Esophagus muscularis mucosa (tissue), 4 donors: ENCODE data around the gene PARP6. TPM values are rescaled to one million over a fixed set of nuclear protein-coding genes. Genes with fewer than 3 reads are reported as not detected.
"Not testable (repeated sequence)": the region's sequence is repeated elsewhere in the genome, so short reads cannot be mapped to it uniquely, and the experiment has no call there.

ENCODE experiments used
- DNase-seq: peaks from one replicate; pipeline ENCODE4 v3.0.0-alpha.2; 2017; ENCODE audit errors: extremely low spot score
- H3K27ac ChIP-seq, 4 donors: fragments of 200-600 bp; sonication (generic); replicated peaks in 1 of 4; 1 replicate in 3 of 4; 2 replicates in 1 of 4; pipeline ENCODE4 v1.5.1; 2016 to 2019; ENCODE audit warnings: mild to moderate bottlenecking in 1 of 4
- H3K27me3 ChIP-seq, 4 donors: fragments of 200-600 bp; sonication (generic); one replicate each; pipeline versions ENCODE4 v1.5.1 to v1.6.0; 2016 to 2019
- H3K36me3 ChIP-seq, 4 donors: fragments of 200-600 bp; sonication (generic); one replicate each; pipeline ENCODE4 v1.5.1; 2016 to 2019
- H3K4me1 ChIP-seq, 4 donors: fragments of 200-600 bp; sonication (generic); one replicate each; pipeline ENCODE4 v1.5.1; 2016 to 2019
- H3K4me3 ChIP-seq, 4 donors: fragments of 200-600 bp; sonication (generic); 1 replicate in 2 of 4; 2 replicates in 2 of 4; pipeline ENCODE4 v1.5.1; 2016 to 2019; ENCODE audit warnings: mild to moderate bottlenecking in 4 of 4, moderate library complexity in 1 of 4
- H3K9me3 ChIP-seq, 4 donors: fragments of 200-600 bp; sonication (generic); 1 replicate in 3 of 4; 2 replicates in 1 of 4; pipeline ENCODE4 v1.5.1; 2016 to 2019
- CTCF ChIP-seq, 3 experiments: fragments of 200-600 bp in 2 of 3; fragments of 450-650 bp in 1 of 3; sonication (generic) in 2 of 3; IDR thresholded peaks; one replicate each; pipeline ENCODE4 v1.5.1; 2017 to 2019; ENCODE audit warnings: antibody characterized with exemption in 3 of 3, mild to moderate bottlenecking in 2 of 3, moderate library complexity in 1 of 3
- EP300 ChIP-seq: sonication (generic); formaldehyde crosslinking; IDR thresholded peaks from one replicate; pipeline ENCODE4 v1.6.1; 2017; ENCODE audit warnings: antibody characterized with exemption
- POLR2A ChIP-seq: fragments of 450-650 bp; IDR thresholded peaks from one replicate; pipeline ENCODE4 v1.6.1; 2017; ENCODE audit warnings: antibody characterized with exemption, moderate library complexity, mild to moderate bottlenecking, low read depth
- POLR2AphosphoS5 ChIP-seq, 2 donors: sonication (generic); formaldehyde crosslinking; IDR thresholded peaks; one replicate each; pipeline ENCODE4 v1.6.1; 2017; ENCODE audit warnings: antibody characterized with exemption in 2 of 2
- WGBS: methylation state at CpG from one replicate; pipeline ENCODE4 v1.1.5; 2018; 5-methylcytosine and 5-hydroxymethylcytosine counted together
- intact Hi-C: fragments of 100-400 bp; cut with DNase I; formaldehyde crosslinking; loops from one replicate; pipeline ENCODE4 v1.15.1; 2023
- total RNA-seq, 4 donors: library from RNA; depleted of rRNA; stranded (reverse); fragments of >200 nt; gene quantifications; one replicate each; pipeline versions ENCODE4 v1.1.0 to v1.2.1, GENCODE V29; 2016

Gene PARP6
- total RNA-seq, 4 donors from 2014 or later = 46.5 to 79.0 (median 53.7) TPM

GRCh38 chr15:72284781-72285180, 12.4 kb upstream of the PARP6 start:
- Histone ChIP-seq H3K36me3 (peaks cover 0 to 7% (median 3%) of the 10 kb centered on the region in 4 donors), H3K27me3 (no peaks in the 10 kb centered on the region), H3K27ac (no peak overlapping the region), H3K4me1 (no peaks in the 10 kb centered on the region), H3K4me3 (no peak overlapping the region), H3K9me3 (no peaks in the 10 kb centered on the region)
- intact Hi-C loops = loop anchor here (2.0 kb wide), 1 partner anchor 86 kb away; no protein-coding TSS in a partner anchor
- no peak for DNase-seq
- no peak for TF ChIP-seq CTCF (IDR thresholded peaks at IDR 0.05)
- TF ChIP-seq POLR2A = no peak
- TF ChIP-seq POLR2AphosphoS5 (IDR thresholded peaks at IDR 0.05) = no peak
- no peak for TF ChIP-seq EP300
- WGBS = 89% methylated on average over 1 of the region's 1 CpG

- H3K27me3 ChIP-seq = no peaks in the 10 kb centered on the region
Observed at GRCh38 chr15:72281713-72282112, 9.4 kb upstream of the PARP6 start.

GRCh38 chr15:72280751-72281150, 8.4 kb upstream of the PARP6 start:
- Histone ChIP-seq H3K9me3 (no peaks in the 10 kb centered on the region), H3K27me3 (no peaks in the 10 kb centered on the region), H3K36me3 (no peaks in the 10 kb centered on the region), H3K4me1 (no peaks in the 10 kb centered on the region), H3K4me3 (no peak overlapping the region), H3K27ac (no peak overlapping the region)
- TF ChIP-seq CTCF (IDR thresholded peaks at IDR 0.05) = no peak
- 64% methylated on average over 2 of the region's 2 CpGs for WGBS
- no peak for DNase-seq
- intact Hi-C loops = no loop called here

More at GRCh38 chr15:72281713-72282112, 9.4 kb upstream of the PARP6 start:
- no peak for DNase-seq
- Histone ChIP-seq H3K4me3 (no peak overlapping the region), H3K36me3 (no peaks in the 10 kb centered on the region), H3K4me1 (no peaks in the 10 kb centered on the region), H3K27ac (no peak overlapping the region), H3K9me3 (no peaks in the 10 kb centered on the region)
- WGBS = 94% methylated on average over 3 of the region's 3 CpGs
- intact Hi-C loops = no loop called here
- TF ChIP-seq POLR2AphosphoS5 (IDR thresholded peaks at IDR 0.05) = no peak
- no peak for TF ChIP-seq POLR2A
- no peak for TF ChIP-seq CTCF (IDR thresholded peaks at IDR 0.05)
- TF ChIP-seq EP300 = no peak

GRCh38 chr15:72278737-72279136, 6.4 kb upstream of the PARP6 start:
- 83% methylated on average over 1 of the region's 1 CpG for WGBS
- no peak for DNase-seq
- Histone ChIP-seq H3K36me3 (no peaks in the 10 kb centered on the region), H3K4me3 (no peak overlapping the region), H3K9me3 (no peaks in the 10 kb centered on the region), H3K4me1 (peaks cover 0 to 4% (median 0%) of the 10 kb centered on the region in 4 donors), H3K27ac (no peak overlapping the region), H3K27me3 (no peaks in the 10 kb centered on the region)
- TF ChIP-seq POLR2A (no peak), EP300 (no peak), POLR2AphosphoS5 (IDR thresholded peaks at IDR 0.05) (no peak), CTCF (IDR thresholded peaks at IDR 0.05) (no peak)
- intact Hi-C loops = no loop called here

- no peak overlapping the region for H3K4me3 ChIP-seq
- no peak overlapping the region for H3K27ac ChIP-seq
Observed at GRCh38 chr15:72276326-72276700, 4.0 kb upstream of the PARP6 start.

GRCh38 chr15:72275635-72276325, 3.4 kb upstream of the PARP6 start:
- H3K4me3 ChIP-seq, H3K27ac ChIP-seq, H3K27me3 ChIP-seq, intact Hi-C loops, H3K36me3 ChIP-seq, H3K9me3 ChIP-seq, DNase-seq: not testable (repeated sequence)
- peaks cover 19 to 25% (median 22%) of the 10 kb centered on the region in 4 donors for H3K4me1 ChIP-seq

More at GRCh38 chr15:72276326-72276700, 4.0 kb upstream of the PARP6 start:
- no peaks in the 10 kb centered on the region for H3K27me3 ChIP-seq
- no peak for TF ChIP-seq POLR2A
- no peak for TF ChIP-seq EP300
- TF ChIP-seq CTCF (IDR thresholded peaks at IDR 0.05) = no peak
- TF ChIP-seq POLR2AphosphoS5 (IDR thresholded peaks at IDR 0.05) = no peak
- H3K9me3 ChIP-seq = no peaks in the 10 kb centered on the region
- intact Hi-C loops = no loop called here
- DNase-seq = no peak
- H3K36me3 ChIP-seq = no peaks in the 10 kb centered on the region
- H3K4me1 ChIP-seq = peaks cover 14 to 20% (median 17%) of the 10 kb centered on the region in 4 donors
